ENCODE measurements around the gene HNF4A.
"Not testable (repeated sequence)": the region's sequence is repeated elsewhere in the genome, so short reads cannot be mapped to it uniquely, and the experiment has no call there.

Gene HNF4A

GRCh38 chr20:44355498-44356352 is at the start of gene HNF4A:
HNF4A (plus strand) TSS chr20:44355699; CDS start chr20:44355805, 106 bp downstream.
- DNase-seq, result no peak

- DNase-seq, result no peak
Observed at GRCh38 chr20:44306927-44307326, 48.6 kb upstream of the HNF4A start.

- DNase-seq, result peak in 1 of 2 experiments; percentile 26
Observed at GRCh38 chr20:44309763-44310663, 45.5 kb upstream of the HNF4A start.

GRCh38 chr20:44310664-44311639 is 44.5 kb upstream of the HNF4A start, which contains the start of gene FITM2:
FITM2 (minus strand) TSS chr20:44311202; CDS start chr20:44311148, 54 bp downstream.
- DNase-seq, result peak; percentile 91 to 96

- DNase-seq, result no peak
Observed at GRCh38 chr20:44314870-44315269, 40.6 kb upstream of the HNF4A start.

- no peak for DNase-seq
Observed at GRCh38 chr20:44319839-44320422, 35.6 kb upstream of the HNF4A start.

- no peak for DNase-seq
Observed at GRCh38 chr20:44324343-44324742, 31.2 kb upstream of the HNF4A start.

- no peak for DNase-seq
Observed at GRCh38 chr20:44326391-44327159, 28.9 kb upstream of the HNF4A start.

GRCh38 chr20:44327748-44328147 is 27.8 kb upstream of the HNF4A start:
- not testable (repeated sequence) for DNase-seq

GRCh38 chr20:44328428-44328827 is 27.1 kb upstream of the HNF4A start:
- no peak for DNase-seq

GRCh38 chr20:44331201-44331600 is 24.3 kb upstream of the HNF4A start:
- DNase-seq, result no peak

- DNase-seq, result no peak
Observed at GRCh38 chr20:44334306-44334705, 21.2 kb upstream of the HNF4A start.

- no peak for DNase-seq
Observed at GRCh38 chr20:44334709-44335108, 20.8 kb upstream of the HNF4A start.

- DNase-seq, result no peak
Observed at GRCh38 chr20:44335675-44336074, 19.8 kb upstream of the HNF4A start.

- DNase-seq, result no peak
Observed at GRCh38 chr20:44336086-44336485, 19.4 kb upstream of the HNF4A start.

- DNase-seq, result no peak
Observed at GRCh38 chr20:44336725-44337380, 18.6 kb upstream of the HNF4A start, which contains the start of gene R3HDML. R3HDML (plus strand) TSS chr20:44337043; CDS start chr20:44337158, 115 bp downstream.

- no peak for DNase-seq
Observed at GRCh38 chr20:44342248-44342647, 13.3 kb upstream of the HNF4A start.

GRCh38 chr20:44343162-44343675 is 12.3 kb upstream of the HNF4A start:
- DNase-seq, result no peak

GRCh38 chr20:44344723-44345122 is 10.8 kb upstream of the HNF4A start:
- DNase-seq, result no peak

- no peak for DNase-seq
Observed at GRCh38 chr20:44345147-44345546, 10.4 kb upstream of the HNF4A start.
